GM18951 (cell line): Measurements from ENCODE around the gene CKM.

Source experiments
- POLR2A ChIP-seq: IDR thresholded peaks from 4 replicates; pipeline ENCODE4 v1.6.1; 2011; ENCODE audit warnings: mild to moderate bottlenecking; ENCODE audit not compliant: insufficient read length, insufficient read depth; ENCODE audit errors: extremely low read depth
- in situ Hi-C: fragments of 300-500 bp; cut with MboI; formaldehyde crosslinking; loops from one replicate; pipeline ENCODE4 v1.12.0; 2022; ENCODE audit warnings: low sequenced_read_pairs, mixed read lengths, inconsistent platforms; ENCODE audit not compliant: unreplicated experiment

The CKM gene

GRCh38 chr19:45303269-45304060 is 19.2 kb downstream of the CKM start:
- in situ Hi-C loops: no loop called here
- TF ChIP-seq POLR2A: no peak

DNA sequence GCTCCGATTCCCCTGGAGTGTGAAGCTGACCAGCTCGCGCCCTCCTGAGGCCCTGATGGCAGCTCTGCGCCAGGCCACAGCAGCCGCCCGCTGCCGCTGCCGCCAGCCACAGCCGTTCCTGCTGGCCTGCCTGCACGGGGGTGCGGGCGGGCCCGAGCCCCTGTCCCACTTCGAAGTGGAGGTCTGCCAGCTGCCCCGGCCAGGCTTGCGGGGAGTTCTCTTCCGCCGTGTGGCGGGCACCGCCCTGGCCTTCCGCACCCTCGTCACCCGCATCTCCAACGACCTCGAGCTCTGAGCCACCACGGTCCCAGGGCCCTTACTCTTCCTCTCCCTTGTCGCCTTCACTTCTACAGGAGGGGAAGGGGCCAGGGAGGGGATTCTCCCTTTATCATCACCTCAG is 20.3 kb downstream of the CKM start:
- in situ Hi-C loops: no loop called here
- TF ChIP-seq POLR2A: no peak

DNA sequence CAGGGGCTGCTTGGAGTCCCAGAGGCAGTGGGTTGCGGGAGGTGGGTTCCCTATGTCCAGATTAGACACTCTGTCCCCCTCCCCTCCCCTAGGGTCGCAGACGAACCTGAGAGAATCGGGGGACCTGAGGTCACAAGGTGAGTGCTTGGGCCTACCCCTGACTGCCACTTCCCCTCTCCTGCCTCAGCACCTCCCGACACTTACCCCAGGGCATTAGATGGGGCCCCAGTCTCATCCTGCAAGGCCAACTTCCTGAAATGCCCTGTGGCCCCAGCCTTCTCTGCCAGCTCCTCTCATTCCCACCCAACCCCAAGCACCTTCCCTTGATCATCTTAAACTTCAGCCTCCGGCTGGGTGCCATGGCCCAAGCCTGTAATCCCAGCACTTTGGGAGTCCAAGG is 23.0 kb downstream of the CKM start:
- in situ Hi-C loops: no loop called here

DNA sequence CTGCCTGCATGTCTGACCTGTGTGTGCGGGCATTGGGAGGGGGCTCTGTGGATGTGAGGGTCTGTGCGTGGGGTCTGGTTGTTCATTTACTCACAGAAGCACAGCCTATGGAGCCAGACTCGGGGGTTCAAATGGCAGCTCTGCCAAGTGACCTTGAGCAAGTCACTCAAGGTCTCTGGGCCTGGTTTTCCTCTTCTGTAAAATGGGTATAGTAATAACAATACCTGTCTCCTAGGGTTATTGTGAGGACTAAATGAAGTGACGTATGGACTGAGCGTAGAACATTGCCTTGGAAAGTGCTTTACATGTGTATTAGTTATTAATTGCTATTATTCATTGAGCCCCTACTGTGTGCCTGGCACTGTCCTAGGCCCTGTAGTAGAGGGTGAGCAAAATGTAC is 24.4 kb downstream of the CKM start:
- in situ Hi-C loops: no loop called here
- no peak for TF ChIP-seq POLR2A

More for the DNA sequence above, 23.0 kb downstream of the CKM start:
- TF ChIP-seq POLR2A: no peak

GRCh38 chr19:45297674-45298073 is 25.0 kb downstream of the CKM start:
- in situ Hi-C loops: no loop called here
- TF ChIP-seq POLR2A: no peak

- TF ChIP-seq POLR2A: no peak
- in situ Hi-C loops: no loop called here
Observed at GRCh38 chr19:45296355-45296754, 26.3 kb downstream of the CKM start.

GRCh38 chr19:45295873-45296272 is 26.8 kb downstream of the CKM start:
- in situ Hi-C loops: no loop called here

DNA sequence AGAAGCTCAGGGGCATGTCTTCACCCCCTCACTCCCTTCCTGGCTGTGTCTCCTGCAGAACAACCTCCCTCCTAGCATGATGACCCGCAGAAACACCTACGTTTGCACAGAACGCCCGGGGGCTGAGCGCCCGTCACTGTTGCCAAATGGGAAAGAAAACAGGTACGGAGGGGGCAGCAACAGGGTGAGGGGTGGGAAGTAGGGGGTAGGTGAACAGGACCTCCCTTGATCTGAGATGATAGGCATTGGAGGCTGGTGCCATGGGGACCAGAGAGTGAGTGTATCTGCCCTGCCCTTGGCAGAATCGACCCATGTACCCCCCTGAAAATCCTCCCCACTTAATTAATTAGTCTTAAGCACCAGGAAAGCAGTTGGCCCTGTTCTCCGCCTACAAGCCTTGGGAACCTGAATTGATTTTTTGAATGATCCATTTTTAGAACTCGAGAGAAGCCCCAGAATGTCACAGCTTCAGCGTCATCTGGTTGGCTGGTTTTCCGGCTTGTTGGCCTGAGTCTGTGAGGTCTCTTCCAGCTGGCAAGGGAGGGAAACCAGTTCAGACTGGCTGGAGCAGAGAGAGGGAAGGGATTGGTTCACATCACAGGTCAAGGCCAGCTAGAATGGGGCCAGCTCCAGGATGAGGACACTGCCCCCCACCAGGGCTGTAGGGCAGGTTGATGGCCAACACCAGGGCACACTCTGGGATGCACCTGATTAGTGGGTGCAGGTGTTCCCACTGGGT is 28.2 kb downstream of the CKM start:
- in situ Hi-C loops: no loop called here
- TF ChIP-seq POLR2A: no peak

More at GRCh38 chr19:45295873-45296272, 26.8 kb downstream of the CKM start:
- no peak for TF ChIP-seq POLR2A

- no peak for TF ChIP-seq POLR2A
- in situ Hi-C loops: no loop called here
Observed at GRCh38 chr19:45293682-45294081, 29.0 kb downstream of the CKM start.

DNA sequence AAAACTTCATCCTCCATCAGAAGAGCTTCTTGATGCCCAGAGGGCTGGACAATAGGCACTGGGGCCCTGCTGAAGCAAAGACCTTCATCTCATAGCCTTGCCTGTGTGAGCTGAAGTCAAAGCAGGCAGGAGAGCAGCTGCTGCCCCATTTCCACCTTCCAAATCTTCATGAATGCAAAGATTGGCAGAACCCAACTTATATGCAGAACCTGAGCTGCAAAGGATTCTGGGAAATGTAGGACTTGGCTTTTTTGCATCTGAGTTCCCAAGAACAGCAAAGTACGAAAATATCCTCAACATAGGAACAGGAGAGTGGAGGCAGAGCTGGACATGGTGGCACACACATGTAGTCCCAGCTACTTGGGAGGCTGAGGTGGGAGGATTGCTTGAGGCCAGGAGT is 30.8 kb downstream of the CKM start:
- in situ Hi-C loops: no loop called here
- TF ChIP-seq POLR2A: no peak

- no peak for TF ChIP-seq POLR2A
- in situ Hi-C loops: no loop called here
Observed at GRCh38 chr19:45290381-45290931, 32.2 kb downstream of the CKM start.

- in situ Hi-C loops: no loop called here
- no peak for TF ChIP-seq POLR2A
Observed at GRCh38 chr19:45283443-45284033, 39.1 kb downstream of the CKM start.

- TF ChIP-seq POLR2A: no peak
- in situ Hi-C loops: no loop called here
Observed at GRCh38 chr19:45280471-45280961, 42.2 kb downstream of the CKM start.
